Neutrophil (primary cell): ENCODE results near the gene ERAP2.

ENCODE experiments used
- H3K27ac ChIP-seq: fragments of 200-600 bp; sonication (generic); 2 replicates; pipeline ENCODE4 v1.5.1; 2016; ENCODE audit warnings: mild to moderate bottlenecking, moderate library complexity
- H3K27me3 ChIP-seq: fragments of 200-600 bp; sonication (generic); 2 replicates; pipeline ENCODE4 v1.6.0; 2016; ENCODE audit warnings: mild to moderate bottlenecking
- H3K36me3 ChIP-seq: fragments of 200-600 bp; sonication (generic); 2 replicates; pipeline ENCODE4 v1.5.1; 2017
- H3K4me1 ChIP-seq, 2 experiments: fragments of 200-600 bp in 1 of 2; sonication (generic) in 1 of 2; 1 replicate in 1 of 2; 2 replicates in 1 of 2; pipeline versions ENCODE4 v1.5.1 to v1.6.1; 2013 to 2016; ENCODE audit warnings: low read depth in 1 of 2, low read length in 1 of 2, mild to moderate bottlenecking in 1 of 2, moderate library complexity in 1 of 2; ENCODE audit not compliant: control insufficient read depth in 1 of 2, insufficient read depth in 1 of 2
- H3K4me3 ChIP-seq, 2 experiments: fragments of 200-600 bp in 1 of 2; sonication (generic) in 1 of 2; 1 replicate in 1 of 2; 2 replicates in 1 of 2; pipeline ENCODE4 v1.5.1; 2013 to 2016; ENCODE audit warnings: low read depth in 1 of 2, low read length in 1 of 2, mild to moderate bottlenecking in 1 of 2, moderate library complexity in 1 of 2
- H3K9me3 ChIP-seq: fragments of 200-600 bp; sonication (generic); 2 replicates; pipeline ENCODE4 v1.5.1; 2016
- TF ChIP-seq, protein P1 (sequence below): fragments of 200-600 bp; sonication (generic); IDR thresholded peaks from 2 replicates; pipeline ENCODE4 v1.5.1; 2016; ENCODE audit warnings: antibody characterized with exemption

ERAP2 gene

GRCh38 chr5:96885518-96886338, 9.4 kb downstream of the ERAP2 start:
- H3K4me1 ChIP-seq: peaks cover 10 to 12% of the 10 kb centered on the region in 2 experiments
- no peak overlapping the region for H3K4me3 ChIP-seq
- H3K9me3 ChIP-seq: no peaks in the 10 kb centered on the region
- H3K27ac ChIP-seq: no peak overlapping the region
- TF ChIP-seq, protein P1, sequence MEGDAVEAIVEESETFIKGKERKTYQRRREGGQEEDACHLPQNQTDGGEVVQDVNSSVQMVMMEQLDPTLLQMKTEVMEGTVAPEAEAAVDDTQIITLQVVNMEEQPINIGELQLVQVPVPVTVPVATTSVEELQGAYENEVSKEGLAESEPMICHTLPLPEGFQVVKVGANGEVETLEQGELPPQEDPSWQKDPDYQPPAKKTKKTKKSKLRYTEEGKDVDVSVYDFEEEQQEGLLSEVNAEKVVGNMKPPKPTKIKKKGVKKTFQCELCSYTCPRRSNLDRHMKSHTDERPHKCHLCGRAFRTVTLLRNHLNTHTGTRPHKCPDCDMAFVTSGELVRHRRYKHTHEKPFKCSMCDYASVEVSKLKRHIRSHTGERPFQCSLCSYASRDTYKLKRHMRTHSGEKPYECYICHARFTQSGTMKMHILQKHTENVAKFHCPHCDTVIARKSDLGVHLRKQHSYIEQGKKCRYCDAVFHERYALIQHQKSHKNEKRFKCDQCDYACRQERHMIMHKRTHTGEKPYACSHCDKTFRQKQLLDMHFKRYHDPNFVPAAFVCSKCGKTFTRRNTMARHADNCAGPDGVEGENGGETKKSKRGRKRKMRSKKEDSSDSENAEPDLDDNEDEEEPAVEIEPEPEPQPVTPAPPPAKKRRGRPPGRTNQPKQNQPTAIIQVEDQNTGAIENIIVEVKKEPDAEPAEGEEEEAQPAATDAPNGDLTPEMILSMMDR: no peak
- H3K36me3 ChIP-seq: peaks cover 28% of the 10 kb centered on the region
- no peaks in the 10 kb centered on the region for H3K27me3 ChIP-seq

GRCh38 chr5:96893342-96893741, 17.0 kb downstream of the ERAP2 start:
- H3K27me3 ChIP-seq: no peaks in the 10 kb centered on the region
- no peaks in the 10 kb centered on the region for H3K9me3 ChIP-seq
- no peak overlapping the region for H3K27ac ChIP-seq
- TF ChIP-seq, protein P1: no peak
- peaks cover 3 to 13% of the 10 kb centered on the region in 2 experiments for H3K4me1 ChIP-seq
- no peak overlapping the region for H3K4me3 ChIP-seq
- H3K36me3 ChIP-seq: peaks cover 45% of the 10 kb centered on the region

DNA sequence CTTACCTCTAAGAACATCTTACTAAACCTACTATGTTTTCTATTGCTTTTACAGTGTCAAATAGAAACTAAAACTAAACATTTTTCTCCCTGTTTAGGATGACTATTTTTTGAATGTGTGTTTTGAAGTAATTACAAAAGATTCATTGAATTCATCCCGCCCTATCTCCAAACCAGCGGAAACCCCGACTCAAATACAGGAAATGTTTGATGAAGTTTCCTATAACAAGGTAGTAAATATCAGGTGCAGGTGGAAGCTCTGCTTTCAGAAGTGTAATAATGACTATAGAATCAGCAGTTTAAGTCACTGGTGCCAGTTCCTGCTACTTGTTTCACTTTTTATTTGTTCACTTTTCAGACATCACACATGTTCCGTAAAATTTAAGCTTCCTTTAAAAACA, 20.0 kb downstream of the ERAP2 start:
- Histone ChIP-seq H3K4me1 (peaks cover 3 to 13% of the 10 kb centered on the region in 2 experiments), H3K36me3 (peaks cover 35% of the 10 kb centered on the region), H3K9me3 (no peaks in the 10 kb centered on the region), H3K27me3 (no peaks in the 10 kb centered on the region), H3K4me3 (peak overlapping the region in 1 of 2 experiments; percentile 26), H3K27ac (peak overlapping the region; percentile 56)
- TF ChIP-seq, protein P1: no peak

GRCh38 chr5:96896806-96897205, 20.5 kb downstream of the ERAP2 start:
- no peaks in the 10 kb centered on the region for H3K9me3 ChIP-seq
- H3K4me1 ChIP-seq: peaks cover 3 to 13% of the 10 kb centered on the region in 2 experiments
- peak overlapping the region in 1 of 2 experiments; percentile 26 for H3K4me3 ChIP-seq
- no peaks in the 10 kb centered on the region for H3K27me3 ChIP-seq
- peak overlapping the region; percentile 56 for H3K27ac ChIP-seq
- TF ChIP-seq, protein P1: no peak
- H3K36me3 ChIP-seq: peaks cover 35% of the 10 kb centered on the region

DNA sequence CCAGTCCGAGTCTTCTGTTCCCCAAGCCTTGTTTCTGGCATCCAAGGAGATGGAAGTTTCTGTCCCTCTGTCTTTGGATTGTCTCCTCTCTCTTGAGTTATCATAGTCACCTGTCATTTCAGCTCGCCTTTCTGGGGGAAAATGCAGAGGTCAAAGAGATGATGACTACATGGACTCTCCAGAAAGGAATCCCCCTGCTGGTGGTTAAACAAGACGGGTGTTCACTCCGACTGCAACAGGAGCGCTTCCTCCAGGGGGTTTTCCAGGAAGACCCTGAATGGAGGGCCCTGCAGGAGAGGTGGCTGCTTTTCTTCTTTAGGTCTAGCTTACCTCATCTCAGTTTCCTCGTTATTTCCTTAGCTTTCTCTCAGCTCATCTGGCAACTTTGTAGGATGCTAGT, 25.1 kb downstream of the ERAP2 start:
- Histone ChIP-seq H3K27me3 (no peaks in the 10 kb centered on the region), H3K36me3 (peaks cover 26% of the 10 kb centered on the region)

More for the DNA sequence above, 25.1 kb downstream of the ERAP2 start:
- Histone ChIP-seq H3K27ac (no peak overlapping the region), H3K9me3 (no peaks in the 10 kb centered on the region), H3K4me1 (peaks cover 9 to 13% of the 10 kb centered on the region in 2 experiments), H3K4me3 (no peak overlapping the region)
- TF ChIP-seq, protein P1: no peak
